Right lobe of liver (tissue), 4 donors: ENCODE results near the gene MPPED1.

Experiments
- POLR2A ChIP-seq: fragments of 450-650 bp; IDR thresholded peaks from one replicate; pipeline ENCODE4 v1.6.1; 2017; ENCODE audit warnings: antibody characterized with exemption, mild to moderate bottlenecking
- TF ChIP-seq, protein P1 (sequence below), 4 donors: fragments of 200-600 bp in 3 of 4; fragments of 450-650 bp in 1 of 4; IDR thresholded peaks; one replicate each; pipeline versions ENCODE4 v1.5.1 to v1.8.0; 2016 to 2022; ENCODE audit warnings: antibody characterized with exemption in 4 of 4, mild to moderate bottlenecking in 2 of 4
- donor health status: DM: no; HTN: no; CAD: no.
- donor health status: DM: no; HTN: no; CAD: no.
- donor health status: DM: no; HTN: yes; CAD: no.

DNA sequence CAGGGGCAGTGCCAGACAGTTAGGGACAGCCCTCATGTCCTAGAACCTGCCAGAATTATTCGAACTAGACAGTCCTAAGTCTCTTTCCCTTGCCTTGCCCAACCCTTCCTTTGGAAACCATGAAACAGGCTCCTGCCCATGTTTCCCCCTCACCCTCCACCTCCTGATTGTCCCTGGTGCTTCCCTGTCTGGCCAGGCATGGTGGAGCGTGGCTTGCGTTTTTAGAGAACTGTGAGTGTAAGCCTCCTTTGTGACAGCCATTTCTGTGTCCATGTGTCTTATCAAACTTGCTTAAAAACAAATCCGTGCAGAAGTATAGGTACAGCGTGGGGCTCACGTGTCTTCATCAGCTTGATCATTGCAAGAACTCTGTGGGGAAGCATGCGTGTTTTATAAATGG lies 54.9 kb downstream of the MPPED1 start:
- TF ChIP-seq, protein P1, sequence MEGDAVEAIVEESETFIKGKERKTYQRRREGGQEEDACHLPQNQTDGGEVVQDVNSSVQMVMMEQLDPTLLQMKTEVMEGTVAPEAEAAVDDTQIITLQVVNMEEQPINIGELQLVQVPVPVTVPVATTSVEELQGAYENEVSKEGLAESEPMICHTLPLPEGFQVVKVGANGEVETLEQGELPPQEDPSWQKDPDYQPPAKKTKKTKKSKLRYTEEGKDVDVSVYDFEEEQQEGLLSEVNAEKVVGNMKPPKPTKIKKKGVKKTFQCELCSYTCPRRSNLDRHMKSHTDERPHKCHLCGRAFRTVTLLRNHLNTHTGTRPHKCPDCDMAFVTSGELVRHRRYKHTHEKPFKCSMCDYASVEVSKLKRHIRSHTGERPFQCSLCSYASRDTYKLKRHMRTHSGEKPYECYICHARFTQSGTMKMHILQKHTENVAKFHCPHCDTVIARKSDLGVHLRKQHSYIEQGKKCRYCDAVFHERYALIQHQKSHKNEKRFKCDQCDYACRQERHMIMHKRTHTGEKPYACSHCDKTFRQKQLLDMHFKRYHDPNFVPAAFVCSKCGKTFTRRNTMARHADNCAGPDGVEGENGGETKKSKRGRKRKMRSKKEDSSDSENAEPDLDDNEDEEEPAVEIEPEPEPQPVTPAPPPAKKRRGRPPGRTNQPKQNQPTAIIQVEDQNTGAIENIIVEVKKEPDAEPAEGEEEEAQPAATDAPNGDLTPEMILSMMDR (IDR thresholded peaks at IDR 0.05): no peak
- TF ChIP-seq POLR2A: no peak
